ENCODE measurements around the gene ACADSB. TPM values are rescaled to one million over a fixed set of nuclear protein-coding genes. Genes with fewer than 3 reads are reported as not detected.

ACADSB gene
- total RNA-seq, 1 donor from 2014 or later: 14.3 TPM

GRCh38 chr10:123035467-123036086 lies 26.8 kb downstream of the ACADSB start:
- DNase-seq (ENCODE audit: low spot score in 2 of 2) (no peak), FAIRE-seq (no peak)

- FAIRE-seq (no peak), DNase-seq (ENCODE audit: low spot score in 2 of 2) (no peak)
Observed at GRCh38 chr10:123038782-123039631, 30.2 kb downstream of the ACADSB start.

- FAIRE-seq (no peak), DNase-seq (ENCODE audit: low spot score in 2 of 2) (no peak)
Observed at GRCh38 chr10:123039632-123039930, 30.8 kb downstream of the ACADSB start.

- FAIRE-seq: no peak
- DNase-seq (ENCODE audit: low spot score in 2 of 2): no peak
Observed at GRCh38 chr10:123042708-123043408, 34.1 kb downstream of the ACADSB start.

- DNase-seq (ENCODE audit: low spot score in 2 of 2) (peak; percentile 35 to 50), FAIRE-seq (no peak)
Observed at GRCh38 chr10:123043409-123043925, 34.7 kb downstream of the ACADSB start.

GRCh38 chr10:123044391-123044790 lies 35.6 kb downstream of the ACADSB start:
- DNase-seq (ENCODE audit: low spot score in 2 of 2) (no peak), FAIRE-seq (peak; percentile 58)

- DNase-seq (ENCODE audit: low spot score in 2 of 2) (no peak), FAIRE-seq (no peak)
Observed at GRCh38 chr10:123045961-123046731, 37.3 kb downstream of the ACADSB start.

GRCh38 chr10:123057968-123058367 lies 49.2 kb downstream of the ACADSB start:
- no peak for DNase-seq (ENCODE audit: low spot score in 2 of 2)
- FAIRE-seq: peak; percentile 37

GRCh38 chr10:123061865-123062264 lies 53.1 kb downstream of the ACADSB start:
- FAIRE-seq: no peak

GRCh38 chr10:123062726-123063125 lies 53.9 kb downstream of the ACADSB start:
- DNase-seq (ENCODE audit: low spot score in 2 of 2): no peak
- FAIRE-seq: no peak

More at GRCh38 chr10:123061865-123062264, 53.1 kb downstream of the ACADSB start:
- DNase-seq (ENCODE audit: low spot score in 2 of 2): no peak

- DNase-seq (ENCODE audit: low spot score in 2 of 2): no peak
- no peak for FAIRE-seq
Observed at GRCh38 chr10:123068087-123068853, 59.5 kb downstream of the ACADSB start.

GRCh38 chr10:123069246-123069986 lies 60.6 kb downstream of the ACADSB start:
- FAIRE-seq (no peak), DNase-seq (ENCODE audit: low spot score in 2 of 2) (peak in 1 of 2 donors; percentile 14)

- FAIRE-seq: no peak
- DNase-seq (ENCODE audit: low spot score in 2 of 2): no peak
Observed at GRCh38 chr10:123073187-123073586, 64.4 kb downstream of the ACADSB start.

- DNase-seq (ENCODE audit: low spot score in 2 of 2) (no peak), FAIRE-seq (no peak)
Observed at GRCh38 chr10:123074215-123074614, 65.4 kb downstream of the ACADSB start.

GRCh38 chr10:123081896-123082295 lies 73.1 kb downstream of the ACADSB start:
- DNase-seq (ENCODE audit: low spot score in 2 of 2) (no peak), FAIRE-seq (no peak)

- no peak for DNase-seq (ENCODE audit: low spot score in 2 of 2)
- FAIRE-seq: no peak
Observed at GRCh38 chr10:123083811-123084210, 75.0 kb downstream of the ACADSB start.

- DNase-seq (ENCODE audit: low spot score in 2 of 2) (no peak), FAIRE-seq (no peak)
Observed at GRCh38 chr10:123086281-123086680, 77.5 kb downstream of the ACADSB start.

- DNase-seq (ENCODE audit: low spot score in 2 of 2): no peak
- no peak for FAIRE-seq
Observed at GRCh38 chr10:123087348-123087747, 78.5 kb downstream of the ACADSB start.

- FAIRE-seq (no peak), DNase-seq (ENCODE audit: low spot score in 2 of 2) (no peak)
Observed at GRCh38 chr10:123087786-123088185, 79.0 kb downstream of the ACADSB start.

All from frontal cortex (tissue), 4 donors.